Transverse colon (tissue), 4 donors: ENCODE data around the gene IQGAP1. TPM values are rescaled to one million over a fixed set of nuclear protein-coding genes. Genes with fewer than 3 reads are reported as not detected.
"Not testable (repeated sequence)": the region's sequence is repeated elsewhere in the genome, so short reads cannot be mapped to it uniquely, and the experiment has no call there.

Source experiments
- DNase-seq: peaks from one replicate; pipeline ENCODE4 v3.0.0-alpha.2; 2019
- H3K27ac ChIP-seq, 4 donors: fragments of 200-600 bp; sonication (generic); 2 replicates each; pipeline ENCODE4 v1.5.1; 2016 to 2018; ENCODE audit warnings: inconsistent platforms in 4 of 4
- H3K27me3 ChIP-seq: fragments of 200-600 bp; sonication (generic); 2 replicates; pipeline ENCODE4 v1.5.1; 2017; ENCODE audit warnings: inconsistent platforms
- H3K36me3 ChIP-seq, 4 donors: fragments of 200-600 bp; sonication (generic); 2 replicates each; pipeline ENCODE4 v1.5.1; 2017 to 2019; ENCODE audit warnings: inconsistent platforms in 4 of 4
- H3K4me1 ChIP-seq, 4 donors: fragments of 200-600 bp; sonication (generic); 2 replicates each; pipeline ENCODE4 v1.5.1; 2017 to 2020; ENCODE audit warnings: inconsistent platforms in 4 of 4
- H3K4me3 ChIP-seq, 4 donors: fragments of 200-600 bp; sonication (generic); 1 replicate in 1 of 4; 2 replicates in 3 of 4; pipeline versions ENCODE4 v1.5.1 to v1.6.1; 2017 to 2019; ENCODE audit warnings: inconsistent platforms in 4 of 4
- H3K9me3 ChIP-seq, 2 donors: fragments of 200-600 bp; sonication (generic); 2 replicates each; pipeline ENCODE4 v1.5.1; 2017 to 2019; ENCODE audit warnings: inconsistent platforms in 2 of 2
- CTCF ChIP-seq, 5 experiments: fragments of 200-600 bp in 3 of 5; fragments of 450-650 bp in 2 of 5; sonication (generic) in 3 of 5; IDR thresholded peaks; 1 replicate in 2 of 5; 2 replicates in 3 of 5; pipeline ENCODE4 v1.5.1; 2016 to 2017; ENCODE audit warnings: antibody characterized with exemption in 5 of 5, inconsistent platforms in 3 of 5, mild to moderate bottlenecking in 2 of 5, moderate library complexity in 1 of 5
- EP300 ChIP-seq: sonication (generic); formaldehyde crosslinking; IDR thresholded peaks from one replicate; pipeline ENCODE4 v1.6.1; 2017; ENCODE audit warnings: antibody characterized with exemption, low read depth
- POLR2A ChIP-seq: fragments of 450-650 bp; IDR thresholded peaks from one replicate; pipeline ENCODE4 v1.6.1; 2016; ENCODE audit warnings: antibody characterized with exemption, mild to moderate bottlenecking, moderate library complexity
- POLR2AphosphoS5 ChIP-seq, 3 donors: sonication (generic); formaldehyde crosslinking; IDR thresholded peaks; one replicate each; pipeline ENCODE4 v1.6.1; 2016; ENCODE audit warnings: antibody characterized with exemption in 3 of 3
- WGBS, 2 donors: methylation state at CpG; one replicate each; pipeline ENCODE4 v1.1.5; 2018; ENCODE audit warnings: low coverage in 1 of 2; 5-methylcytosine and 5-hydroxymethylcytosine counted together
- in situ Hi-C, 4 donors: fragments of 200-750 bp; cut with MboI; loops; one replicate each; pipeline versions ENCODE4 v1.15.0 to v1.15.1; 2017; ENCODE audit warnings: low sequenced_read_pairs in 3 of 4, low pct_ligation_motif_present in 1 of 4, low pct_unique_long_range_greater_than_20kb in 1 of 4
- intact Hi-C: fragments of 100-400 bp; cut with DNase I; formaldehyde crosslinking; loops from one replicate; pipeline ENCODE4 v1.15.1; 2023; ENCODE audit warnings: low total_unique reads
- total RNA-seq, 4 donors: library from RNA; depleted of rRNA; stranded (reverse); fragments of >200 nt; gene quantifications; one replicate each; pipeline ENCODE4 v1.1.0, GENCODE V29; 2016

The IQGAP1 gene
- total RNA-seq, 4 donors from 2014 or later: 82.8 to 354 (median 282) TPM

- in situ Hi-C loops: no loop called here
- Histone ChIP-seq H3K4me3 (no peak overlapping the region), H3K4me1 (peaks cover 28 to 60% (median 42%) of the 10 kb centered on the region in 4 donors), H3K27ac (peak overlapping the region; percentile 68 to 74 (median 74)), H3K36me3 (no peaks in the 10 kb centered on the region), H3K9me3 (no peaks in the 10 kb centered on the region), H3K27me3 (no peaks in the 10 kb centered on the region)
- intact Hi-C loops: no loop called here
- WGBS, 2 donors: 64 to 77% methylated on average over 9 to 10 of the region's 10 CpGs
- no peak for TF ChIP-seq EP300
- TF ChIP-seq POLR2A: no peak
- no peak for TF ChIP-seq CTCF (IDR thresholded peaks at IDR 0.05)
- no peak for TF ChIP-seq POLR2AphosphoS5 (IDR thresholded peaks at IDR 0.05)
- DNase-seq: no peak
These were observed 25.7 kb downstream of the IQGAP1 start for GRCh38 chr15:90413411-90414379.

GRCh38 chr15:90414408-90415028 is 26.5 kb downstream of the IQGAP1 start:
- H3K27me3 ChIP-seq: no peaks in the 10 kb centered on the region
- DNase-seq: no peak
- in situ Hi-C loops (no loop called here), intact Hi-C loops (no loop called here)
- TF ChIP-seq EP300 (no peak), POLR2AphosphoS5 (IDR thresholded peaks at IDR 0.05) (no peak), POLR2A (no peak), CTCF (IDR thresholded peaks at IDR 0.05) (no peak)
- no peak overlapping the region for H3K4me3 ChIP-seq
- peaks cover 34 to 66% (median 49%) of the 10 kb centered on the region in 4 donors for H3K4me1 ChIP-seq
- peak overlapping the region; percentile 68 to 74 (median 74) for H3K27ac ChIP-seq
- H3K9me3 ChIP-seq: no peaks in the 10 kb centered on the region
- no peaks in the 10 kb centered on the region for H3K36me3 ChIP-seq
- 77 to 81% methylated on average over 9 of the region's 9 CpGs for WGBS, 2 donors

GRCh38 chr15:90416052-90416451 is 28.0 kb downstream of the IQGAP1 start:
- WGBS, 2 donors: 94 to 96% methylated on average over 4 to 5 of the region's 5 CpGs
- H3K4me3 ChIP-seq, in situ Hi-C loops, intact Hi-C loops, H3K36me3 ChIP-seq, DNase-seq, H3K9me3 ChIP-seq, H3K27ac ChIP-seq, H3K27me3 ChIP-seq: not testable (repeated sequence)
- H3K4me1 ChIP-seq: peaks cover 50 to 78% (median 63%) of the 10 kb centered on the region in 4 donors

- TF ChIP-seq POLR2AphosphoS5 (IDR thresholded peaks at IDR 0.05): no peak
- no peak for TF ChIP-seq POLR2A
- no peak for TF ChIP-seq EP300
- TF ChIP-seq CTCF (IDR thresholded peaks at IDR 0.05): no peak
- H3K9me3 ChIP-seq: no peaks in the 10 kb centered on the region
- in situ Hi-C loops: no loop called here
- peaks cover 51 to 76% (median 62%) of the 10 kb centered on the region in 4 donors for H3K4me1 ChIP-seq
- intact Hi-C loops: no loop called here
- H3K4me3 ChIP-seq: no peak overlapping the region
- H3K36me3 ChIP-seq: no peaks in the 10 kb centered on the region
- WGBS, 2 donors: 25 to 46% methylated on average over 1 to 4 of the region's 4 CpGs
- peak overlapping the region; percentile 41 to 76 (median 62) for H3K27ac ChIP-seq
- no peaks in the 10 kb centered on the region for H3K27me3 ChIP-seq
- DNase-seq: no peak
These were observed 30.6 kb downstream of the IQGAP1 start for GRCh38 chr15:90418627-90419026.
